Stimulated activated memory B cell treated with anti-CD40 and anti-IgM and Interleukin-4, amounts not matched to agents 10 μg/mL and 1 μg/mL and 100 μg/mL, for 72 hours (primary cell): ENCODE data around the gene MAP3K9.

Experiments
- ATAC-seq: fragments of 150-1000 bp; cut with Tn5 transposase; 2 replicates; pipeline ENCODE4 v1.10.0; 2021
- H3K27ac Mint-ChIP-seq: one replicate; pipeline ENCODE4 v1.8.0; 2022; ENCODE audit warnings: mild to moderate bottlenecking, mixed read lengths
- H3K27me3 Mint-ChIP-seq: one replicate; pipeline ENCODE4 v1.8.0; 2022; ENCODE audit warnings: mixed read lengths
- H3K36me3 Mint-ChIP-seq: one replicate; pipeline ENCODE4 v1.8.0; 2022; ENCODE audit warnings: mixed read lengths
- H3K4me1 Mint-ChIP-seq: one replicate; pipeline ENCODE4 v1.8.0; 2022; ENCODE audit warnings: mixed read lengths
- H3K4me3 Mint-ChIP-seq: one replicate; pipeline ENCODE4 v1.8.0; 2022; ENCODE audit warnings: mild to moderate bottlenecking, moderate library complexity, mixed read lengths
- H3K9me3 Mint-ChIP-seq: one replicate; pipeline ENCODE4 v1.8.0; 2022; ENCODE audit warnings: mixed read lengths

The MAP3K9 gene

GRCh38 chr14:70780396-70781075 is 28.8 kb downstream of the MAP3K9 start:
- Mint-ChIP-seq H3K27me3 (no peaks in the 10 kb centered on the region), H3K36me3 (peaks cover 7% of the 10 kb centered on the region), H3K27ac (peak overlapping the region; percentile 94), H3K4me1 (peaks cover 70% of the 10 kb centered on the region), H3K4me3 (peak overlapping the region; percentile 30), H3K9me3 (no peaks in the 10 kb centered on the region)
- peak; percentile 95 for ATAC-seq

GRCh38 chr14:70779667-70780066 is 29.6 kb downstream of the MAP3K9 start:
- no peaks in the 10 kb centered on the region for H3K27me3 Mint-ChIP-seq
- H3K4me3 Mint-ChIP-seq: no peak overlapping the region
- no peak for ATAC-seq
- H3K4me1 Mint-ChIP-seq: peaks cover 70% of the 10 kb centered on the region
- H3K9me3 Mint-ChIP-seq: no peaks in the 10 kb centered on the region
- H3K27ac Mint-ChIP-seq: peak overlapping the region; percentile 94
- H3K36me3 Mint-ChIP-seq: no peaks in the 10 kb centered on the region

- ATAC-seq: no peak
- Mint-ChIP-seq H3K36me3 (peaks cover 6% of the 10 kb centered on the region), H3K4me3 (no peak overlapping the region), H3K4me1 (peaks cover 61% of the 10 kb centered on the region), H3K27me3 (no peaks in the 10 kb centered on the region), H3K27ac (no peak overlapping the region), H3K9me3 (no peaks in the 10 kb centered on the region)
Measured at GRCh38 chr14:70776197-70776596, 33.1 kb downstream of the MAP3K9 start.

GRCh38 chr14:70773182-70773862 is 36.0 kb downstream of the MAP3K9 start:
- Mint-ChIP-seq H3K27me3 (no peaks in the 10 kb centered on the region), H3K4me3 (no peak overlapping the region), H3K36me3 (peaks cover 14% of the 10 kb centered on the region), H3K4me1 (peaks cover 33% of the 10 kb centered on the region), H3K9me3 (no peaks in the 10 kb centered on the region), H3K27ac (no peak overlapping the region)
- ATAC-seq: no peak

- no peak for ATAC-seq
- peak overlapping the region; percentile 44 for H3K27ac Mint-ChIP-seq
- H3K27me3 Mint-ChIP-seq: no peaks in the 10 kb centered on the region
- H3K36me3 Mint-ChIP-seq: peaks cover 14% of the 10 kb centered on the region
- H3K4me1 Mint-ChIP-seq: peaks cover 18% of the 10 kb centered on the region
- H3K4me3 Mint-ChIP-seq: no peak overlapping the region
- H3K9me3 Mint-ChIP-seq: no peaks in the 10 kb centered on the region
Measured at GRCh38 chr14:70771781-70772212, 37.5 kb downstream of the MAP3K9 start.

DNA sequence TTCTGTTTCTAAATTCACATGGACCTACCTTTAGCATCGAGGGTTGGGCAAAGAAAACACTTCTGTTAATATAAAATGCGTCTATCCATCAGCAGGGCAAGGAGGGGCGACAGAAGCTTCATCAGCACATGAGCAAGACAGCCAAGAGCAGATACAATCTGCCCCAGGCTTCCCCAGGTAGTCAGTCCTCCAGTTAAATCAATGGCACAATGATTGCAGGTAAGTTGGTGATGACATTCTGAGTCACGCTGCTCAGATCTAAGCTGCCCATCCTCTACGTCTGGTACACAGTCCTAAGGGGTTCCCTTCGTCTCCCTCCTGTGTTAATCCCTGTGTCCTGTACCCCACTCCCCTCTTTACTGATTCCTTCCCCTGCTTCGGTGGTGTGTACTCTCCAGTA is 38.8 kb downstream of the MAP3K9 start:
- peak overlapping the region; percentile 44 for H3K27ac Mint-ChIP-seq

GRCh38 chr14:70759398-70759797 is 49.9 kb downstream of the MAP3K9 start:
- H3K4me1 Mint-ChIP-seq: no peaks in the 10 kb centered on the region
- no peak for ATAC-seq
- no peaks in the 10 kb centered on the region for H3K27me3 Mint-ChIP-seq
- H3K27ac Mint-ChIP-seq: no peak overlapping the region
- no peak overlapping the region for H3K4me3 Mint-ChIP-seq
- peaks cover 35% of the 10 kb centered on the region for H3K36me3 Mint-ChIP-seq
- H3K9me3 Mint-ChIP-seq: no peaks in the 10 kb centered on the region

More for the DNA sequence above, 38.8 kb downstream of the MAP3K9 start:
- Mint-ChIP-seq H3K36me3 (peaks cover 14% of the 10 kb centered on the region), H3K9me3 (no peaks in the 10 kb centered on the region), H3K27me3 (no peaks in the 10 kb centered on the region), H3K4me3 (no peak overlapping the region), H3K4me1 (peaks cover 11% of the 10 kb centered on the region)
- no peak for ATAC-seq

- Mint-ChIP-seq H3K4me3 (no peak overlapping the region), H3K9me3 (no peaks in the 10 kb centered on the region)
Measured at GRCh38 chr14:70755655-70756054, 53.7 kb downstream of the MAP3K9 start.

DNA sequence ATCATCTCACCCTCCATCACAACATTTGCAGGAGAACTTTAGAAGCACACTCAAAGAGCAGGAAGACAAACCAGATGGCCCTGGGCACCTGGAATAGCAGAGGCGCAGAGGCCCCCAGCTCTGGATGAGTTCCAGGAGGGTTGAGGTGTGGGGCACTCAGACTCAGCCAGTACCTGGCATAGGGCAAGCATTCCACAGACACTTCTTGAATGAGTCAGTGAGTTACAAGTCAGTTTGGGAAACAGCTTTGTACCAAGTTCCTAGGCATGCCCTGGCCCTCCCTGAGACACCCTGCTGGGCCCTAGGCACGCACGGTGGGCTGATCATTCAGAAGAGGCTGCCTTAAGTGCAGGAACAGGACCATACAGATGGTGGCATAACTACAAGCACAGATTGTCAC is 54.3 kb downstream of the MAP3K9 start:
- H3K4me3 Mint-ChIP-seq: no peak overlapping the region
- no peaks in the 10 kb centered on the region for H3K4me1 Mint-ChIP-seq
- H3K27me3 Mint-ChIP-seq: no peaks in the 10 kb centered on the region
- ATAC-seq: no peak
- peaks cover 25% of the 10 kb centered on the region for H3K36me3 Mint-ChIP-seq
- no peak overlapping the region for H3K27ac Mint-ChIP-seq
- no peaks in the 10 kb centered on the region for H3K9me3 Mint-ChIP-seq

More at GRCh38 chr14:70755655-70756054, 53.7 kb downstream of the MAP3K9 start:
- Mint-ChIP-seq H3K4me1 (no peaks in the 10 kb centered on the region), H3K27me3 (no peaks in the 10 kb centered on the region), H3K27ac (no peak overlapping the region), H3K36me3 (peaks cover 32% of the 10 kb centered on the region)
- ATAC-seq: no peak

DNA sequence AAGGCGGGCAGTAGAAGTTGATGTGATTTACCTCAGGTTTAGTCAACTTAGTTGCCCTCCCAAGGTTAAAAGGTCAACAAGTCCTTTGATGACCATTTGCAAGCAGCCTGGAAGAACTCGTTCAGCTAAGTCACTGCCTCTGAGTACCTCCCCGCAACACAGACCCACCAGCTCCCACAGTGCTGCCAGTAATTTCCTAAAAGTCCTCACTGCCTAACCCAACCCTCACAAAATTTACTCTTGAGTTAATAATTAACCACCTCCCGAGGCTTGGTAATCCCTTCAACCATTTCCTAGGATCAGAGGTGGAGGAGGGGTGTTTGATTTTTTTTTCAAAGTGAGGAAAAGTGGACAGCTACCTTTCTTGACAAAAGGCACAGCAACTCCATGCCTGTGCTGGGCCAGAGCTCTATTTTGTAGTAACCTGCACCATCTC is 55.8 kb downstream of the MAP3K9 start:
- Mint-ChIP-seq H3K27me3 (no peaks in the 10 kb centered on the region), H3K9me3 (no peaks in the 10 kb centered on the region)

GRCh38 chr14:70748422-70748821 is 60.9 kb downstream of the MAP3K9 start:
- Mint-ChIP-seq H3K27me3 (no peaks in the 10 kb centered on the region), H3K9me3 (no peaks in the 10 kb centered on the region), H3K4me1 (no peaks in the 10 kb centered on the region), H3K36me3 (peaks cover 54% of the 10 kb centered on the region), H3K4me3 (no peak overlapping the region), H3K27ac (no peak overlapping the region)
- ATAC-seq: no peak

More for the DNA sequence above, 55.8 kb downstream of the MAP3K9 start:
- no peaks in the 10 kb centered on the region for H3K4me1 Mint-ChIP-seq
- no peak for ATAC-seq
- H3K4me3 Mint-ChIP-seq: no peak overlapping the region
- H3K36me3 Mint-ChIP-seq: peaks cover 25% of the 10 kb centered on the region
- no peak overlapping the region for H3K27ac Mint-ChIP-seq

- ATAC-seq: no peak
- peaks cover 56% of the 10 kb centered on the region for H3K36me3 Mint-ChIP-seq
- H3K4me1 Mint-ChIP-seq: no peaks in the 10 kb centered on the region
- no peak overlapping the region for H3K4me3 Mint-ChIP-seq
- no peak overlapping the region for H3K27ac Mint-ChIP-seq
- no peaks in the 10 kb centered on the region for H3K9me3 Mint-ChIP-seq
- no peaks in the 10 kb centered on the region for H3K27me3 Mint-ChIP-seq
Measured at GRCh38 chr14:70744641-70745040, 64.7 kb downstream of the MAP3K9 start.

DNA sequence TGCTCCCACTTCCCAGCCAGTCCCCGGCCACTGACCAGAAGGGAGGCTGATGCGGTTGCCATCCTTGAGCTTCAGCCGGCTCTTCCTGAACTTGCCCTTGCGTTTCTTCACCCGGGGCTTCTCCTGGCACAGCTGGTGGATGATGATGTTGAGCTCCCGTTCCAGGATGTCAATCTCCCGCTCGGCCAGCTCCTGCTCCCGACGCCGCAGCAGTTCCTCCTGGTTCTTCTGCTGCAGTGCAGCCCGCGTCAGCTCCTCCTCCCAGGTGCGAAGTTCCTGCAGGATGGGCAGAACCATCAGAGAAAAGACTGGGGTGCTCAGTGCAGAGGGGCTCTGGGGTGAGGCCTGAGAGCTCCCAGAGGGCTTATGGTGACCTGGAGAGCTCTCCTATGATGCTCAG is 67.0 kb downstream of the MAP3K9 start:
- Mint-ChIP-seq H3K9me3 (no peaks in the 10 kb centered on the region), H3K36me3 (peaks cover 55% of the 10 kb centered on the region), H3K27ac (no peak overlapping the region), H3K4me1 (no peaks in the 10 kb centered on the region), H3K27me3 (no peaks in the 10 kb centered on the region), H3K4me3 (no peak overlapping the region)
- no peak for ATAC-seq

GRCh38 chr14:70741482-70741881 is 67.8 kb downstream of the MAP3K9 start:
- no peaks in the 10 kb centered on the region for H3K4me1 Mint-ChIP-seq
- ATAC-seq: no peak
- peaks cover 55% of the 10 kb centered on the region for H3K36me3 Mint-ChIP-seq
- H3K27me3 Mint-ChIP-seq: no peaks in the 10 kb centered on the region
- no peak overlapping the region for H3K4me3 Mint-ChIP-seq
- H3K9me3 Mint-ChIP-seq: no peaks in the 10 kb centered on the region
- H3K27ac Mint-ChIP-seq: no peak overlapping the region

GRCh38 chr14:70735043-70735442 is 74.3 kb downstream of the MAP3K9 start:
- Mint-ChIP-seq H3K4me1 (no peaks in the 10 kb centered on the region), H3K9me3 (no peaks in the 10 kb centered on the region), H3K4me3 (no peak overlapping the region), H3K27me3 (no peaks in the 10 kb centered on the region), H3K27ac (no peak overlapping the region), H3K36me3 (peaks cover 71% of the 10 kb centered on the region)
- ATAC-seq: no peak
